ENCODE results near the gene SLC5A6. TPM values are rescaled to one million over a fixed set of nuclear protein-coding genes. Genes with fewer than 3 reads are reported as not detected.

Gene SLC5A6
- total RNA-seq, 1 experiment from 2014 or later, result 122 TPM

DNA sequence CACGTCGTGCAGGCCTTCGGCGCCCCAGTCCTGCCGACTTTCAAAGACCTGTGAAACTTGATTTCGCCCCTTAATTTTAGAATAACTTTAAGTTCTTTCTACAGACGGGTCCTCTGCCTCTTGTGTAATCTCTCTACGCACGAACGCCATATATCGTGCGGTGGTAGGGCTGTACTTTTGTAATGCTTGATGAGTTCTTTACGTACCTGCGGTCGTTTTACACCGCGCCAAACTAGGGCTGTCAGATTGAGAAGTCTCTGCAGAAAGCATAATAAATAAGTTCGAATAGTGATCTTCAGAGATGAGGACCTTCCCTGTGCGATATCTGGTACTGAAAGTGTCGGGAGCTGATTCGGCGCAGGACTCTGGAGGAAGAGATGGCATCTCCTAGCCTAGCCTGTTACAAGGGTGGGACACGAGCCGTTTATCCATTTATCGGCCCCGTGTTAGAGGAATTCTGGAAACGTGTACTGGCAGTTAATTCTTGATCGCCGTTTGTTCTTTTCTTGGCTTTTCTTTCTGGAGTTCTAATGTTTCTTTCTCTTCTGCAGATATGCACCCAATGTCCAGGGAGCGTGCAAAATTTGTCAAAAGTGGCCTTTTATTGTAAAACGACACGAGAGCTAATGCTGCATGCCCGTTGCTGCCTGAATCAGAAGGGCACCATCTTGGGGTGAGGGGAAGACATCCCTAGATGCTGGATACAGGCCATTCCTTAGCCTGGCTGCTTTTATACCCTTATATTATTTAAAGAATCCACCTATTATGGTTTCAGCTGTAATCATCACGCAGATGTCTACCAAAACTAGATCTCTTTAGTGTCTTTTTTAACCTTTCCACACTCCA lies 781 bp upstream of the SLC5A6 start:
- peaks cover 18% of the 10 kb centered on the region for H3K23me2 ChIP-seq (ENCODE audit: insufficient read length, low read depth, low read length, poor library complexity, severe bottlenecking)
- H3K9ac ChIP-seq (ENCODE audit: extremely low read depth, insufficient read length, low read length), result peak overlapping the region; percentile 96
- Mint-ChIP-seq H3K27me3 (ENCODE audit: low read depth) (no peaks in the 10 kb centered on the region), H3K36me3 (ENCODE audit: insufficient read depth in 1 of 3, low read depth in 3 of 3) (peaks cover 22 to 51% (median 49%) of the 10 kb centered on the region in 3 experiments), H3K27ac (peak overlapping the region; percentile 99 to 100 (median 99)), H3K4me3 (peak overlapping the region; percentile 99), H3K4me1 (peaks cover 40 to 47% of the 10 kb centered on the region in 2 experiments), H3K9me3 (peaks cover 0 to 1% of the 10 kb centered on the region in 2 experiments; a peak in 1 of 5 replicates)
- peak overlapping the region; percentile 84 for H3K4me2 ChIP-seq (ENCODE audit: insufficient read depth, insufficient read length, low read length)
- no peak overlapping the region for H2BK15ac ChIP-seq (ENCODE audit: low read depth, low read length)
- H2BK20ac ChIP-seq (ENCODE audit: low read depth, low read length, poor library complexity, severe bottlenecking), result no peak overlapping the region
- H3K27me3 ChIP-seq (ENCODE audit: insufficient read depth, low read length), result no peaks in the 10 kb centered on the region
- no peak overlapping the region for H3K4ac ChIP-seq (ENCODE audit: low read depth, low read length)
- H2AFZ ChIP-seq (ENCODE audit: low read length), result no peak overlapping the region
- peak overlapping the region; percentile 88 for H3K18ac ChIP-seq (ENCODE audit: insufficient read length, low read depth, low read length)
- H2BK5ac ChIP-seq (ENCODE audit: insufficient read length, low read length), result no peak overlapping the region
- H3K27ac ChIP-seq (ENCODE audit: insufficient read length, low read depth, low read length), result peak overlapping the region; percentile 38
- H4K5ac ChIP-seq (ENCODE audit: insufficient read length, low read depth, low read length), result no peak overlapping the region
- H3K79me1 ChIP-seq (ENCODE audit: insufficient read depth, low read depth, low read length, poor library complexity, severe bottlenecking), result no peaks in the 10 kb centered on the region
- TF ChIP-seq, protein P1, sequence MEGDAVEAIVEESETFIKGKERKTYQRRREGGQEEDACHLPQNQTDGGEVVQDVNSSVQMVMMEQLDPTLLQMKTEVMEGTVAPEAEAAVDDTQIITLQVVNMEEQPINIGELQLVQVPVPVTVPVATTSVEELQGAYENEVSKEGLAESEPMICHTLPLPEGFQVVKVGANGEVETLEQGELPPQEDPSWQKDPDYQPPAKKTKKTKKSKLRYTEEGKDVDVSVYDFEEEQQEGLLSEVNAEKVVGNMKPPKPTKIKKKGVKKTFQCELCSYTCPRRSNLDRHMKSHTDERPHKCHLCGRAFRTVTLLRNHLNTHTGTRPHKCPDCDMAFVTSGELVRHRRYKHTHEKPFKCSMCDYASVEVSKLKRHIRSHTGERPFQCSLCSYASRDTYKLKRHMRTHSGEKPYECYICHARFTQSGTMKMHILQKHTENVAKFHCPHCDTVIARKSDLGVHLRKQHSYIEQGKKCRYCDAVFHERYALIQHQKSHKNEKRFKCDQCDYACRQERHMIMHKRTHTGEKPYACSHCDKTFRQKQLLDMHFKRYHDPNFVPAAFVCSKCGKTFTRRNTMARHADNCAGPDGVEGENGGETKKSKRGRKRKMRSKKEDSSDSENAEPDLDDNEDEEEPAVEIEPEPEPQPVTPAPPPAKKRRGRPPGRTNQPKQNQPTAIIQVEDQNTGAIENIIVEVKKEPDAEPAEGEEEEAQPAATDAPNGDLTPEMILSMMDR (conservative IDR thresholded peaks at IDR 0.05), result no peak
- DNase-seq, result no peak
- no CpG with 5 or more reads among the region's 34 CpGs for WGBS (ENCODE audit: extremely low coverage, insufficient read length, low lambda C conversion rate)
- no peak overlapping the region for H4K8ac ChIP-seq (replicated peaks; ENCODE audit: insufficient read length, low read depth, low read length)
- H2BK120ac ChIP-seq (ENCODE audit: low read depth, low read length, poor library complexity, severe bottlenecking), result no peak overlapping the region
- no peaks in the 10 kb centered on the region for H4K20me1 ChIP-seq (ENCODE audit: control insufficient read depth, insufficient read depth, insufficient read length)
- peak overlapping the region; percentile 13 for H3K56ac ChIP-seq (ENCODE audit: insufficient read length, low read depth, low read length)
- H3K9me3 ChIP-seq (ENCODE audit: control insufficient read depth, low read depth, low read length), result no peaks in the 10 kb centered on the region
- H3K4me1 ChIP-seq (ENCODE audit: insufficient read depth, low read length), result no peaks in the 10 kb centered on the region
- H3K23ac ChIP-seq (ENCODE audit: insufficient read length, low read depth, low read length), result no peak overlapping the region
- no peak overlapping the region for H2AK5ac ChIP-seq (ENCODE audit: insufficient read length, low read length)
- peaks cover 2% of the 10 kb centered on the region; the same call in 1 of the 2 replicates for H3K79me2 ChIP-seq (ENCODE audit: insufficient read depth, low read length)
- peak overlapping the region; percentile 96 for H3K14ac ChIP-seq (ENCODE audit: insufficient read depth, low read length)
- H2BK12ac ChIP-seq (ENCODE audit: insufficient read length, low read depth, low read length), result no peak overlapping the region
- no peak overlapping the region for H3T11ph ChIP-seq (ENCODE audit: low read length)
- no peak overlapping the region for H4K91ac ChIP-seq (ENCODE audit: insufficient read length, low read depth, low read length)
